H1 (cell line): ENCODE data around the gene GSTT4. TPM values are rescaled to one million over a fixed set of nuclear protein-coding genes. Genes with fewer than 3 reads are reported as not detected.

Source experiments
- CTCF ChIA-PET: fragments of 300-600 bp; sonication (Branson Sonifier 250); formaldehyde crosslinking; loops from one replicate; lab custom pipeline; 2021; ENCODE audit not compliant: partially characterized antibody; lab: Charles Lee
- POLR2A ChIA-PET: fragments of 300-600 bp; sonication (Branson Sonifier 250); formaldehyde crosslinking; loops from one replicate; lab custom pipeline; 2021; ENCODE audit warnings: inconsistent platforms; ENCODE audit not compliant: partially characterized antibody; lab: Charles Lee
- DNase-seq, 2 experiments: peaks; one replicate each; pipeline versions ENCODE4 v3.0.0 to v3.0.0-alpha.2; 2010 to 2022; ENCODE audit warnings: low spot score in 2 of 2, low read depth in 1 of 2, mixed read lengths in 1 of 2
- FAIRE-seq: peaks from 2 replicates; lab custom pipeline; 2011; peaks lifted over from hg19 to GRCh38; lab: Jason Lieb, UNC
- H2AFZ ChIP-seq: 2 replicates; pipeline ENCODE4 v1.8.1; 2012; ENCODE audit warnings: low read length, inconsistent platforms
- H2AK5ac ChIP-seq: 2 replicates; pipeline ENCODE4 v1.6.1; 2013; ENCODE audit warnings: low read depth, low read length
- H2BK120ac ChIP-seq: replicated peaks from 2 replicates; pipeline ENCODE3; 2013; ENCODE audit warnings: low read depth, low read length, inconsistent platforms
- H2BK12ac ChIP-seq: 2 replicates; pipeline ENCODE4 v1.6.1; 2013; ENCODE audit warnings: low read depth, low read length
- H2BK15ac ChIP-seq: 2 replicates; pipeline ENCODE4 v1.6.1; 2013; ENCODE audit warnings: low read length
- H2BK20ac ChIP-seq: 2 replicates; pipeline ENCODE4 v1.6.1; 2013; ENCODE audit warnings: low read length
- H2BK5ac ChIP-seq: 2 replicates; pipeline ENCODE4 v1.6.1; 2013; ENCODE audit warnings: low read depth, low read length
- H3K14ac ChIP-seq: 2 replicates; pipeline ENCODE4 v1.6.1; 2013; ENCODE audit warnings: inconsistent platforms; ENCODE audit not compliant: insufficient read length
- H3K18ac ChIP-seq: 2 replicates; pipeline ENCODE4 v1.6.1; 2013; ENCODE audit warnings: low read length; ENCODE audit errors: extremely low read depth
- H3K23ac ChIP-seq: 2 replicates; pipeline ENCODE4 v1.6.1; 2013; ENCODE audit warnings: inconsistent platforms; ENCODE audit not compliant: insufficient read length
- H3K23me2 ChIP-seq: 2 replicates; pipeline ENCODE4 v1.6.1; 2013; ENCODE audit warnings: low read depth, low read length
- H3K27ac ChIP-seq: 2 replicates; pipeline ENCODE4 v1.6.1; 2011; ENCODE audit warnings: low read depth, low read length, inconsistent platforms
- H3K27me3 ChIP-seq, 4 experiments: replicated peaks in 1 of 4; 1 replicate in 1 of 4; 2 replicates in 3 of 4; pipeline versions ENCODE4 v1.6.1 to v1.8.1; 2011 to 2013; ENCODE audit warnings: low read length in 3 of 4, mild to moderate bottlenecking in 3 of 4, inconsistent platforms in 2 of 4, mixed read lengths in 2 of 4, moderate library complexity in 1 of 4; ENCODE audit not compliant: control insufficient read depth in 3 of 4, insufficient read depth in 3 of 4; ENCODE audit errors: extremely low read depth in 1 of 4
- H3K36me3 ChIP-seq, 4 experiments: 2 replicates each; pipeline versions ENCODE4 v1.6.1 to v1.8.1; 2011 to 2013; ENCODE audit warnings: mild to moderate bottlenecking in 4 of 4, low read length in 3 of 4, moderate library complexity in 2 of 4, control low read depth in 1 of 4, inconsistent platforms in 1 of 4; ENCODE audit not compliant: insufficient read depth in 4 of 4, control insufficient read depth in 2 of 4
- H3K4ac ChIP-seq: replicated peaks from 2 replicates; pipeline ENCODE3; 2013; ENCODE audit warnings: low read length, low read depth, mixed read lengths, inconsistent platforms; ENCODE audit not compliant: insufficient read length
- H3K4me1 ChIP-seq, 4 experiments: replicated peaks in 1 of 4; 1 replicate in 1 of 4; 2 replicates in 3 of 4; pipeline versions ENCODE4 v1.6.1 to v1.8.1; 2011 to 2013; ENCODE audit warnings: low read length in 3 of 4, inconsistent platforms in 2 of 4, mixed read lengths in 1 of 4; ENCODE audit not compliant: insufficient read depth in 4 of 4, control insufficient read depth in 3 of 4
- H3K4me2 ChIP-seq, 2 experiments: 2 replicates each; pipeline versions ENCODE4 v1.6.1 to v1.8.1; 2011 to 2013; ENCODE audit warnings: low read depth in 2 of 2, low read length in 2 of 2, control low read depth in 1 of 2, inconsistent platforms in 1 of 2, mild to moderate bottlenecking in 1 of 2; ENCODE audit not compliant: insufficient read depth in 1 of 2
- H3K4me3 ChIP-seq, 4 experiments: fragments of 200-600, 300-600 bp in 1 of 4; sonication (generic), shearing (Covaris generic), sonication (Bioruptor Twin) in 1 of 4; 2 replicates each; pipeline versions ENCODE4 v1.5.1 to v1.8.1; 2011 to 2016; ENCODE audit warnings: low read length in 4 of 4, low read depth in 3 of 4, control low read depth in 2 of 4, inconsistent platforms in 2 of 4, mild to moderate bottlenecking in 2 of 4, mixed read lengths in 1 of 4, moderate library complexity in 1 of 4; ENCODE audit not compliant: insufficient read depth in 2 of 4; ENCODE audit errors: extremely low read depth in 1 of 4
- H3K56ac ChIP-seq: replicated peaks from 2 replicates; pipeline ENCODE3; 2013; ENCODE audit warnings: low read depth, mild to moderate bottlenecking, mixed read lengths, low read length, inconsistent platforms; ENCODE audit not compliant: insufficient read length
- H3K79me1 ChIP-seq: 2 replicates; pipeline ENCODE4 v1.6.1; 2013; ENCODE audit warnings: low read depth, low read length, control low read depth
- H3K79me2 ChIP-seq, 2 experiments: 2 replicates each; pipeline versions ENCODE4 v1.6.1 to v1.8.1; 2012 to 2013; ENCODE audit warnings: low read length in 2 of 2, mild to moderate bottlenecking in 2 of 2, inconsistent platforms in 1 of 2; ENCODE audit not compliant: insufficient read depth in 2 of 2, control insufficient read depth in 1 of 2
- H3K9ac ChIP-seq, 4 experiments: replicated peaks in 1 of 4; 1 replicate in 1 of 4; 2 replicates in 3 of 4; pipeline versions ENCODE4 v1.6.1 to v1.8.1; 2011 to 2013; ENCODE audit warnings: low read depth in 3 of 4, low read length in 3 of 4, control low read depth in 2 of 4, mild to moderate bottlenecking in 2 of 4, moderate library complexity in 2 of 4, inconsistent platforms in 1 of 4; ENCODE audit errors: extremely low read depth in 1 of 4
- H3K9me3 ChIP-seq, 2 experiments: 2 replicates each; pipeline versions ENCODE4 v1.6.1 to v1.8.1; 2012 to 2013; ENCODE audit warnings: mild to moderate bottlenecking in 2 of 2, moderate library complexity in 2 of 2, control low read depth in 1 of 2, inconsistent platforms in 1 of 2, low read depth in 1 of 2, low read length in 1 of 2, mixed read lengths in 1 of 2; ENCODE audit not compliant: insufficient read depth in 2 of 2
- H4K20me1 ChIP-seq, 2 experiments: replicated peaks in 1 of 2; 2 replicates each; pipeline versions ENCODE3 to v1.8.1; 2011 to 2013; ENCODE audit warnings: inconsistent platforms in 2 of 2, low read length in 2 of 2, mild to moderate bottlenecking in 1 of 2; ENCODE audit not compliant: insufficient read depth in 2 of 2, control insufficient read depth in 1 of 2
- H4K5ac ChIP-seq: 2 replicates; pipeline ENCODE4 v1.6.1; 2013; ENCODE audit warnings: low read length, low read depth, mixed read lengths, inconsistent platforms; ENCODE audit not compliant: insufficient read length
- H4K8ac ChIP-seq: 2 replicates; pipeline ENCODE4 v1.8.0; 2013; ENCODE audit warnings: mild to moderate bottlenecking, moderate library complexity, low read length, inconsistent platforms; ENCODE audit not compliant: insufficient read depth; ENCODE audit errors: extremely low read depth
- H4K91ac ChIP-seq: replicated peaks from 2 replicates; pipeline ENCODE3; 2013; ENCODE audit warnings: low read length, mixed read lengths, inconsistent platforms; ENCODE audit not compliant: insufficient read length
- CHD1 ChIP-seq: IDR thresholded peaks from 2 replicates; pipeline ENCODE4 v1.6.1; 2012; ENCODE audit warnings: low read depth, low read length, improper control_type of control experiment
- CHD2 ChIP-seq: IDR thresholded peaks from 2 replicates; pipeline ENCODE4 v1.6.1; 2012; ENCODE audit warnings: low read length, improper control_type of control experiment
- EZH2 ChIP-seq: fragments of 200-600 bp; sonication (generic); IDR thresholded peaks from 2 replicates; pipeline ENCODE4 v1.7.1; 2012; ENCODE audit warnings: low read depth, mild to moderate bottlenecking, moderate library complexity, low read length, inconsistent platforms; ENCODE audit not compliant: severe bottlenecking
- POU5F1 ChIP-seq: IDR thresholded peaks from 2 replicates; pipeline ENCODE4 v1.6.1; 2011; ENCODE audit warnings: low read depth, mild to moderate bottlenecking, low read length, moderate library complexity
- RXRA ChIP-seq: IDR thresholded peaks from 2 replicates; pipeline ENCODE4 v1.6.1; 2011; ENCODE audit warnings: low read depth, mild to moderate bottlenecking, low read length, moderate library complexity; ENCODE audit not compliant: insufficient read depth
- SP4 ChIP-seq: IDR thresholded peaks from 2 replicates; pipeline ENCODE4 v1.6.1; 2012; ENCODE audit warnings: low read length, inconsistent platforms
- SRF ChIP-seq: IDR thresholded peaks from 2 replicates; pipeline ENCODE4 v1.6.1; 2011; ENCODE audit warnings: mild to moderate bottlenecking, low read depth, low read length, moderate library complexity
- TBP ChIP-seq: IDR thresholded peaks from 2 replicates; pipeline ENCODE4 v1.6.1; 2011; ENCODE audit warnings: low read depth, low read length, improper control_type of control experiment
- TEAD4 ChIP-seq: IDR thresholded peaks from 2 replicates; pipeline ENCODE4 v1.6.1; 2012; ENCODE audit warnings: low read depth, low read length, inconsistent platforms, mixed read lengths
- YY1 ChIP-seq: IDR thresholded peaks from 2 replicates; pipeline ENCODE4 v1.6.1; 2011; ENCODE audit warnings: low read depth, mild to moderate bottlenecking, low read length
- WGBS, 2 experiments: shearing (Covaris generic) in 1 of 2; methylation state at CpG; one replicate each; pipeline versions ENCODE4 v1.1.6 to v1.1.7; 2013 to 2015; ENCODE audit warnings: low lambda C conversion rate in 2 of 2, mixed read lengths in 2 of 2, inconsistent platforms in 1 of 2, low coverage in 1 of 2, missing lambda C conversion rate in 1 of 2; ENCODE audit not compliant: insufficient replicate concordance in 2 of 2, insufficient coverage in 1 of 2, insufficient read length in 1 of 2; ENCODE audit errors: extremely low coverage in 1 of 2, missing lambda C conversion rate in 1 of 2; 5-methylcytosine and 5-hydroxymethylcytosine counted together
- polyA plus RNA-seq, 7 experiments: library from polyadenylated mRNA; depleted of rRNA in 3 of 7; stranded (reverse) in 5 of 7; unstranded in 2 of 7; fragments of >200 nt in 5 of 7; fragments of 200-250 nt in 2 of 7; gene quantifications; 1 replicate in 5 of 7; 2 replicates in 1 of 7; 4 replicates in 1 of 7; pipeline versions ENCODE4 v1.2.1 to v1.2.3, GENCODE V29; 2011 to 2013; ENCODE audit warnings: missing spikeins in 2 of 7, mixed read lengths in 2 of 7
- total RNA-seq: library from RNA; stranded (reverse); fragmentation: NEBNext Ultra II Directional; extraction: Animal tissue kit (Norgen Biotek cat#: 25700); gene quantifications from 2 replicates; pipeline ENCODE4 v1.2.1, GENCODE V29; 2021
- TF ChIP-seq, protein P1 (sequence below), 3 experiments: IDR thresholded peaks; 1 replicate in 2 of 3; 2 replicates in 1 of 3; pipeline versions ENCODE4 v1.5.1 to v1.6.1; 2011; ENCODE audit warnings: low read length in 3 of 3, mild to moderate bottlenecking in 3 of 3, inconsistent platforms in 2 of 3, low read depth in 1 of 3, moderate library complexity in 1 of 3; ENCODE audit not compliant: insufficient read depth in 1 of 3; ENCODE audit errors: control extremely low read depth in 1 of 3
- TF ChIP-seq, protein P2 (sequence below): IDR thresholded peaks from 2 replicates; pipeline ENCODE4 v1.6.1; 2011; ENCODE audit warnings: low read length, improper control_type of control experiment

The GSTT4 gene
- total and polyA plus RNA-seq, 2 of the 8 experiments (the other 6 are each of a cell fraction or from before 2014, with no cell fraction given): 0.14 TPM; not detected in 1

DNA sequence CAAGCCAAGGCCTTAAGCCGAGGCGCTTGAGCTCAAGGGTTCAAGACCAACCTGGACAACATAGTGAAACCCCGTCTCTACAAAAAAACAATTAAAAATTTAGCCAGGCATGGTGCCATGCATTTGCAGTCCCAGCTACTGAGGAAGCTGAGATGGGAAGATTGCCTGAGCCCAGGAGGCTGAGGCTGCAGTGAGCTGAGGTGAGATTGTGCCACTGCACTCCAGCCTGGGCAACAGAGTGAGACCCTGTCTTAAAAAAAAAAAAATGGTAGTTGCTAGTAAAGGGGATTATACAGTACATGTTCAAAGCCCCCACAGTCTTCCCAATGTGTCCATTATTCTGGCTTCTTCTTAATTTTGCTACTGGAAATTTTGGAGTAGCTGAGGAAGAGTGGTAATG lies 24.1 kb upstream of the GSTT4 start:
- Histone ChIP-seq H3K27ac (no peak overlapping the region), H3K4me2 (no peak overlapping the region), H2AFZ (no peak overlapping the region), H3K56ac (no peak overlapping the region), H3K23me2 (no peaks in the 10 kb centered on the region), H3K9ac (no peak overlapping the region), H3K27me3 (no peaks in the 10 kb centered on the region), H4K5ac (no peak overlapping the region), H3K14ac (no peak overlapping the region), H3K4me3 (no peak overlapping the region), H2BK20ac (no peak overlapping the region), H3K79me2 (peaks cover 0 to 77% of the 10 kb centered on the region in 2 experiments; a peak in 2 of 4 replicates), H2BK5ac (no peak overlapping the region), H2AK5ac (no peak overlapping the region), H3K4ac (no peak overlapping the region), H3K36me3 (no peaks in the 10 kb centered on the region), H4K20me1 (peaks cover 1 to 2% of the 10 kb centered on the region in 2 experiments), H4K91ac (no peak overlapping the region), H4K8ac (no peak overlapping the region), H3K18ac (no peak overlapping the region), H3K79me1 (peaks cover 14% of the 10 kb centered on the region), H3K4me1 (no peaks in the 10 kb centered on the region; a peak in 1 of 7 replicates), H2BK120ac (no peak overlapping the region), H3K9me3 (no peaks in the 10 kb centered on the region), H2BK12ac (no peak overlapping the region), H3K23ac (no peak overlapping the region), H2BK15ac (no peak overlapping the region)
- no peak for TF ChIP-seq YY1
- TF ChIP-seq CHD1: no peak
- TF ChIP-seq, protein P1, sequence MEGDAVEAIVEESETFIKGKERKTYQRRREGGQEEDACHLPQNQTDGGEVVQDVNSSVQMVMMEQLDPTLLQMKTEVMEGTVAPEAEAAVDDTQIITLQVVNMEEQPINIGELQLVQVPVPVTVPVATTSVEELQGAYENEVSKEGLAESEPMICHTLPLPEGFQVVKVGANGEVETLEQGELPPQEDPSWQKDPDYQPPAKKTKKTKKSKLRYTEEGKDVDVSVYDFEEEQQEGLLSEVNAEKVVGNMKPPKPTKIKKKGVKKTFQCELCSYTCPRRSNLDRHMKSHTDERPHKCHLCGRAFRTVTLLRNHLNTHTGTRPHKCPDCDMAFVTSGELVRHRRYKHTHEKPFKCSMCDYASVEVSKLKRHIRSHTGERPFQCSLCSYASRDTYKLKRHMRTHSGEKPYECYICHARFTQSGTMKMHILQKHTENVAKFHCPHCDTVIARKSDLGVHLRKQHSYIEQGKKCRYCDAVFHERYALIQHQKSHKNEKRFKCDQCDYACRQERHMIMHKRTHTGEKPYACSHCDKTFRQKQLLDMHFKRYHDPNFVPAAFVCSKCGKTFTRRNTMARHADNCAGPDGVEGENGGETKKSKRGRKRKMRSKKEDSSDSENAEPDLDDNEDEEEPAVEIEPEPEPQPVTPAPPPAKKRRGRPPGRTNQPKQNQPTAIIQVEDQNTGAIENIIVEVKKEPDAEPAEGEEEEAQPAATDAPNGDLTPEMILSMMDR (IDR thresholded peaks at IDR 0.05; ENCODE audit: control extremely low read depth in 1 of 3, insufficient read depth in 1 of 3, low read depth in 1 of 3, low read length in 3 of 3): no peak
- TF ChIP-seq SP4: no peak
- TF ChIP-seq TEAD4: no peak
- TF ChIP-seq, protein P2, sequence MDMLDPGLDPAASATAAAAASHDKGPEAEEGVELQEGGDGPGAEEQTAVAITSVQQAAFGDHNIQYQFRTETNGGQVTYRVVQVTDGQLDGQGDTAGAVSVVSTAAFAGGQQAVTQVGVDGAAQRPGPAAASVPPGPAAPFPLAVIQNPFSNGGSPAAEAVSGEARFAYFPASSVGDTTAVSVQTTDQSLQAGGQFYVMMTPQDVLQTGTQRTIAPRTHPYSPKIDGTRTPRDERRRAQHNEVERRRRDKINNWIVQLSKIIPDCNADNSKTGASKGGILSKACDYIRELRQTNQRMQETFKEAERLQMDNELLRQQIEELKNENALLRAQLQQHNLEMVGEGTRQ: no peak
- no peak for TF ChIP-seq SRF
- no peak for TF ChIP-seq CHD2
- TF ChIP-seq RXRA: no peak
- TF ChIP-seq EZH2: no peak
- TF ChIP-seq TBP: no peak
- TF ChIP-seq POU5F1: no peak
- CTCF ChIA-PET: interaction anchor here (1.1 to 1.2 kb wide), 2 partner anchors 9 to 16 kb away, joined by 3 read pairs; no protein-coding TSS in a partner anchor
- FAIRE-seq: no peak
- 94% methylated on average over 3 of the region's 3 CpGs; no CpG with 5 or more reads in 1 of the 2 experiments for WGBS, 2 experiments
- POLR2A ChIA-PET: no interaction called here
- DNase-seq: no peak
